Stimulated activated naive CD4-positive, alpha-beta T cell (primary cell): Measurements from ENCODE around the gene ACTL7B.
"Not testable (repeated sequence)": the region's sequence is repeated elsewhere in the genome, so short reads cannot be mapped to it uniquely, and the experiment has no call there.

Experiments used
- DNase-seq, 6 experiments: peaks; one replicate each; lab custom pipeline; 2025; lab: John Stamatoyannopoulos, UW

Gene ACTL7B, protein sequence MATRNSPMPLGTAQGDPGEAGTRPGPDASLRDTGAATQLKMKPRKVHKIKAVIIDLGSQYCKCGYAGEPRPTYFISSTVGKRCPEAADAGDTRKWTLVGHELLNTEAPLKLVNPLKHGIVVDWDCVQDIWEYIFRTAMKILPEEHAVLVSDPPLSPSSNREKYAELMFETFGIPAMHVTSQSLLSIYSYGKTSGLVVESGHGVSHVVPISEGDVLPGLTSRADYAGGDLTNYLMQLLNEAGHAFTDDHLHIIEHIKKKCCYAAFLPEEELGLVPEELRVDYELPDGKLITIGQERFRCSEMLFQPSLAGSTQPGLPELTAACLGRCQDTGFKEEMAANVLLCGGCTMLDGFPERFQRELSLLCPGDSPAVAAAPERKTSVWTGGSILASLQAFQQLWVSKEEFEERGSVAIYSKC

DNA sequence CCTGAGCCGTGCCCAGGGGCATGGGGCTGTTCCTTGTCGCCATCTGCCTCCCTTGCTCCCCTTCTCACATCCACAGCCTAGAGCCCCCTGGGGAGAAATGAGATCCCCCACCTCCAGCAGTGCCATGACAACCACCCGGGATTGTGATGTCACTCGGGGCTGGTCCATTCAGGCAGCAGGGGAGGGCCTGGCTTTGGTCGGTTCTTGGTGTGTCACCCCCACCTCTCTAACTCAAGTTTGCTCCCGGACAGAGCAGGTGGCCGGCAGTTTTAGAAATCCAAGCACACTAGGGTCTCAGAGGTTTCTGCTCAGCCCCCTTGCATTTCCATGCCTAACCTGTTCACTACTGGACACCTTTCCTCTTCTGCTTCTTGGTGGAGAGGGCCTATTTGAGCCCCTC is at the start of gene ACTL7B:
Gene ACTL7B, minus strand, starts transcription at position 99 of the 400 bp plus-strand sequence. Its CDS starts 56 bp downstream, at position 43.
- DNase-seq, result no peak

DNA sequence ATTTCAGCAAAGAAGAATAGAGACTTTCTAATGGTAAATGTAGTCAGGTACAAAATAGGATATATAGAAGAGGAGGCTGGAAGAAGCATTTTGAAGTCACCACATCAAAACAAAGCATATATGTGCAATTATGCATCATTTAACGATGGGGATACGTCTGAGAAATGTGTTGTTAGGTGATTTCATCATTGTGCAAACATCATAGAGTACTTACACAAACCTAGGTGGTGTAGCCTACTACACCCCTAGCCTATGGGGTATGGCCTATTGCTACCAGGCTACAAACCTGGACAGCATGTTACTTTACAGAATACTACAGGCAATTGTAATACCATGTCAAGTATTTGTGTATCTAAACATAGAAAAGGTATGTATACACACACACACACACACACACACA is 49.7 kb upstream of the ACTL7B start:
- no peak for DNase-seq

DNA sequence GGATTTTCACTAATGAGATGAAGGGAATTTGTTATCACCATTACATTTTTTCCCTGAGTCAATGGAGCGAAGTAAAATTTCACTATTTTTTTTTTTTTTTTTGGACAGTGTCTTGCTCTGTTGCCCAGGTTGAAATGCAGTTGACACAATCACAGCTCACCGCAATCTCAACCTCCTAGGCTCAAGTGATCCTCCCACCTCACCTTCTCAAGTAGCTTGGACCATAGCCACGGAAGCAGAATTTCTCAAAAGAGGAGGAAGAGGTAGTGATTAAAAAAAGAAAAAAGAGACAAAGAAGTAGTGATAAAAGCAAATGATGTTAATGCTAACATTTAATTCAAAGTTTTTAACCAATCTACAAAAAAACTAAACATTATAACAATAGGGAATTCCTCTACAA is 48.4 kb upstream of the ACTL7B start:
- DNase-seq, result no peak

DNA sequence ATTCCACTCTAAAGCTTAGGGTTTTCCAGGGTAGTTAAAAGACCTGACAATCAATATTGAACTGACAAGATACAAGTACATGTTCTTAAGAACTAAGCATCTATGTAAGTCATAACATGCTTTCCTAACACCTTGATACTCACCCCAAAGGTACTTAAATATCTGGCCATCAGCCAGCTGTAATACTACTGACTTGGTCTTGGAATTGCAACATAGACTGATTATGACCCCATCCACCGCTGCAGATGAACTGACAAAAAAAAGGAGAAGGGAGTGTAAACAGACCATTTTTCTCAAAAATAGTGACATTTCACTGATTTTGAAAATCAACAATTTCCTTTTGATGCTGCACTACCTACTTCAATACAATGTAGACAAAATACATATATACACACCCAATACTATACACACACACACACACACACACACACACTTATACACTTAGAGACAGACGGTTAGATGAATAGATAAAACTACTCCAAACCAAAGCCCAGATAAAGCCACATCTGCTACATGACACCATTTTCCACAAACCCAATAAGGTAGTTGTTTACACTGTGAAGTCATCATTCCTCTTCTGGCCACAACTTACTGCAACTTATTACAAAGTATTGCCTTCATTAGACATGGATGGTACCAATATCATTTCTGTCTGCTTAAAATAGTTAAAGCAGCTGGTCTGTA is 47.8 kb upstream of the ACTL7B start:
- DNase-seq, result no peak

DNA sequence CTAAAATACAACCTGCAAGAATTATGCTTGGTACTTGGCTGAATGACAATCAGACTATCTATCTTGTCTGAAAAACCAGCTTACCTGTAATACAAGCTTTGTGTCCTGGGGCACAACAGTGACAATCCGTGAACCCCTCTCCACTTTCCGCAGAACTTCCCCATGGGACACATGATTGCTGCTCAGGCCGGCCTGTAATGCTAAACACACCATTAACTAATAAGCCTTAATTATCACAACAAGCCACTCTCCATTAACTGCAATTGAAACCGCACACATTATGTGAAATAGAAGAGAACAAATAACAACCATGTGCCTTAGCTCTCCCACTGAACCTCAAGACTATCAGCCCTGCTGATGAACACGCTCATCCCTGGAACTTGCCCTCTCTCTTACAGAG is 44.4 kb upstream of the ACTL7B start:
- DNase-seq, result no peak

DNA sequence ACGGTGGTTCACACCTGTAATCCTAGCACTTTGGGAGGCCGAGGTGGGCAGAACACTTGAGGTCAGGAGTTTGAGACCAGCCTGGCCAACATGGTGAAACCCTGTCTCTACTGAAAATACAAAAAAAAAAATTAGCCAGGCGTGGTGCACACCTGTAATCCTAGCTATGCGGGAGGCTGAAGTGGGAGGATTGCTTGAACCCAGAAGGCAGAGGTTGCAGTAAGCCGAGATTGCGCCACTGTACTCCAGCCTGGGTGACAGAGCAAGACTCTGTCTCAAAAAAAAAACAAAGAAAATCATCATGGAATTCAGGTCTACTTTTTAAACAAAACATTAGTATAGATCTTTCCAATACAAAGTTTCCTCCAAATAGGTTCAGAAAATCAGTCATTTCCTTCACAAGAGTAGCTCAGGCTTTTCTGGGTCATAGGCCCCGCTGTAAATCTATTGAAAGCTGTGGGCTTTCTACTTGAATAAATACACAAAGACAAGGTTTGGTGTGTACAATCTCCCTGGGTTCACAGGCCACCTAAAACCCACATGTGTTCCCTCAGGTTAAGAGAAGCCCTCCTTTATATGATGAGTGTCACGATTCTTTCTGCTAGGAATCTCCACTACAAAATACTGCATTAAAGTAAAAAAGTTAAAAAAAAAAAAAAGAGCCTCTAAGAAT is 43.4 kb upstream of the ACTL7B start:
- not testable (repeated sequence) for DNase-seq

DNA sequence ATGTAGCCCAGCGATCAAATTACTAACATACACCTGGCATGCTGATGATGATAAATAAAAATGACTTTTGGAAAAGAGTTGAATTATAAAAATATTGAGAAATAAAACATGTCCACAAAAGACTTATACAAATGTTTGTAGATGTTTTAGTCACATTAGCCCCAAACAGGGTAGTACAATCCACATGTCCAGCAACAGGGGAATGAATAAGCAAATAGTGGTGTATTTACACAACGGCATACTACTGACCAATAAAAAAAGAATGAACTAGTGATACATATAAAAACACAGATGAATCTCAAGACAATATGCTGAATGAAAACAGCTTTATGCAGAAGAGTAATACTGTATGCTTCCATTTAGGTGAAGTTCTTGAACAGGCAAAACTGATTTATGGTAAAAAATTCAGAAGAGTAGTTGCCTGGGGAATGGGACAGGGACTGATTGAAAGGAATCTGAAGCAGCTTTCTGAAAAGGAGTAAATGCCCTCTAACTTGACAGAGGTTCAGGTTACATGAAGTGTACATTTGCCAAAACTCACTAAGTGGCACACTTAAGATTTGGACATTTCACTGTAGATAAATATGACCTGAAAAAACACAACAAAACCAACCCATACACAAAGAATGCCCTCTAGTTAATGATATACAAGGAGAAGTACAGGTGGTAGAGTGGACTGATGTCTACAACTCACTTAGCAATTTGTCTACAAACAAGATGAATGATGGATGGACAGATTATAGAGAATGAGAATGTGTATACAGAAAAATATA is 41.7 kb upstream of the ACTL7B start:
- no peak for DNase-seq

DNA sequence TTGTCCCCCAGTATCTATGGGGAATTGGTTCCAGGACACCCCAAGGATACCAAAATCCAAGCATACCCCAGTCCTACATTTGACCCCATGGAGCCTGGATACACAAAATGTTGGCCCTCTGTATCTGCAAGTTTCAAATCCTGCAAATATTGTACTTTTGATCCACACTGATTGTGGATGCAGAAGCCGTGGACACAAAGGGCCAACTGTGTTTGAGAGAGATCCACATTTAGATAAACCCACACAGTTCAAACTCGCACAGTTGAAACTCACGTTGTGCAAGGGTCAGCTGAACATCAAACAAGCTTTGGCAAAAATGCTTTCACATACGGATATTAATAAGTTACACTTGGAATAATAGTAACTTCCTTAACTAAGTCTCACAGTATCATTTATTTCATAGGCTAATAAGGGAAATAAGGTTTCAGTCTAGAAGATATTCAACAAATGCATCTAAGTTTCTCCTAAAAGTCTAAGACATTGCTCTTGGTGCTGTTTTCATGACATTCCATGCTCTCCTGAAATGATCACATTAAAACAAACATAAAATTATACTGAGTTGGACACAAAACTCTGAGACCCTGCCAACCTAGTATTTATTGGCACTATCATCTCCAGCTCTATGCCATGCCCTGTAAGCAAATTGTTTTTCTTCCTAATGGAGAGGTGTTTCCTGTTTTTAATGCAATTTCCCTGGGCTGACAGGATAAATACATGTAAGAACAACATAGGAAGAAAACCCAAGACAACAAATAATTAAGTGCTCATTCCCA is 38.6 kb upstream of the ACTL7B start:
- DNase-seq, result no peak

DNA sequence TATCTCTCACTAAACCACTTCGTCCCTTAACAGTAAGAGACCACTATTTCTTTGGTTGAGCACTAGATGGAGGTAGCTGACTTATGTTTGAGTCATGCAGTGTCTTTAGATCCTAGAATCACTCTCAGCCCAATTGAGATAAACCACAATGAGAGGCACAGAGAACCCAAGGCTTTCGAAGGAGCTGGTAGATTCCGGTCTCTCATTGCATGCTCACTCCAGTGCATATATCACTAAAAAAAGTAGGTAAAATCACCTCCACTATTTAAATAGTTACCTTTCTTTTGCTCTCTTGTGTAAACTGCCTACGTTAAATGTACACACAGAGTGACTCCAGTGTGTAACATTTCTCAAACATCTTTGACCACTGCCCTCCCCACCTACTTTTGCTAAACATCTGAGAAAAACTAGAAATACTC is 33.9 kb upstream of the ACTL7B start:
- no peak for DNase-seq

DNA sequence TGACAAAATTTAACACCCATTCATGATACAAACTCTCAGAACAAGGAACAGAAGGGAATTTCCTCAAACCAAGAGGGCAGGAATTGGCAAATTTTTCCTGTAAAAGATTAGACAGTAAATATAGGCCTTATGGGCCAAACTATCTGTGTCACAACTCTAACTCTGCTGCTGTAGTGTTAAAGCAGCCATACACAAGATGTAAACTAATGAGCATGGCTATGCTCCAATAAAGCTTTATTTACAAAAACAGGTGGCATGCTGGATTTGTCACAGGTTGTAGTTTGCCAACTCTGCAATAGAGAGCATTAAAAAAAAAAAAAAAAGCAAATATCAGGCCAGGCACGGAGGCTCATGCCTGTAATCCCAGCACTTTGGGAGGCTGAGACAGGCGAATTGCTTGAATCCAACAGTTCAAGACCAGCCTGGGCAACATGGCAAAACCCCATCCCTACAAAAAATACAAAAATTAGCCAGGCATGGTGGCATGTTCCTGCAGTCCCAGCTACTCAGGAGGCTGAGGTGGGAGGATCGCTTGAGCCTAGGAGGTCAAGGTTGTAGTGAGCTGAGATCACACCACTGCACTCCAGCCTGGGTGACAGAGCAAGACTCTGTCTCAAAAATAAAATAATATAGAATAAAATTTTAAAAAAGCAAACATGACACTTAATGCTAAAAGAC is 30.9 kb upstream of the ACTL7B start:
- DNase-seq, result not testable (repeated sequence)

DNA sequence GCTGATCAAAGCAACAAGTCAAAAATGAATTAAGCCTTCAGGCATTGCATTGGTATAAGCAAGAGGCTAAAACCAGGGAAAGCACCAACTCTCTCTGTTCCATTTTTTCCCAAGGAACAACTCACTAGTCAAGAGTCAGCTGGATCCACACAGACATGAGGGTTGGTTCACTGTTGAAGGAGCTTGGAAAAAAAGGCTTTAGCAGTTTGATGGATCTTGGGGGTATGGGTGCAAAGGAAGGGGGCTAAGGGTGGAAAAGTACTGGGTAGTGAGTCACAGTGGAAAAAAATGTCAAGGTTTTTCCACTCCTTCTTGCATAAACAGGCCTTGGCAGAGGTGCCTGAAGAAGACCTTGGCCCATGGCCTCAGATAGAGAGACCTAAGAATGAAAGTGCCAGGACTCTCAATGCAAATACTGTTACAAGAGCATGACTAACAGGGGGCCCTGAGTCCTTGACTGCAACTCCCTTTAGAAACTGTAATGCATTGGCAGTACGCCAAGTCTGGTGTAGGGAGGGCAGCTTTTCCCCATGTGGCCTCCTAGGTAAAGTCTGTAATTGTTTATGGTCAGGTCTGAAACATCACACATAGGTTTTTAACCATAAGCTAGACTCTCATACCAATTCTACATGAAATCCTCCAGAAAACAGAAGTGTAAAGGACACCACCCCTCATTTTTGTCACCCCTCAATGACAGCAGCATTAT is 30.0 kb upstream of the ACTL7B start:
- DNase-seq, result no peak

DNA sequence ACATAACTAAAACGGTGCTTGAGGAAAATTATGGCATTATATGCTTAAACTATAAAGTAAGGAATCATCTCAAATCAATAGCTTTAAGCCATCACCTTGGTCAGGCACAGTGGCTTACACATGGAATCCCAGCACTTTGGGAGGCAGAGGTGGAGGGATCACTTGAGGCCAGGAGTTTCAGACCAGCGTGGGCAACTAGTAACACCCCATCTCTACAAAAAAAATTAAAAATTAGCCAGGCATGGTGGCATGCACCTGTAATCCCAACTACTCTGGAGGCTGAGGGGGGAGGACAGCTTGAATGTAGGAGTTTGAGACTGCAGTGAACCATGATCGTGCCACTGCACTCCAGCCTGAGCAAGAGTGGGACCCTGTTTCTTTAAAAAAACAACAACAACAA is 28.9 kb upstream of the ACTL7B start:
- DNase-seq, result no peak

DNA sequence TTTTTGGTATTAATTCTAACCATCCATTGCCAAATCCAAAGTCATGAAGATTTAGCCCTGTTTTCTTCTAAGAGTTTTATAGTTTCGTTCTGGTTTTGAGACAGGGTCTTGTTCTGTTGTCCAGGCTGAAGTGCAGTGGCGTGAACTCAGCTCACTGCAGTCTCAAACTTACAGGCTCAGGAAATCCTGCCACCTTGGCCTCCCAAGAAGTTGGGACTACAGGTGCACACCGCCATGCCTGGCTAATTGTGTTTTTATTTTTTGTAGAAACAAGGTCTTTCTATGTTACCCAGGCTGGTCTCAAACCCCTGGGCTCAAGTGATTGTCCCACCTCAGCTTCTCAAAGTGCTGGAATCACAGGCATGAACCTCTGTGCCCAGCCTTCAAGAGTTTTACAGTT is 27.3 kb upstream of the ACTL7B start:
- no peak for DNase-seq

DNA sequence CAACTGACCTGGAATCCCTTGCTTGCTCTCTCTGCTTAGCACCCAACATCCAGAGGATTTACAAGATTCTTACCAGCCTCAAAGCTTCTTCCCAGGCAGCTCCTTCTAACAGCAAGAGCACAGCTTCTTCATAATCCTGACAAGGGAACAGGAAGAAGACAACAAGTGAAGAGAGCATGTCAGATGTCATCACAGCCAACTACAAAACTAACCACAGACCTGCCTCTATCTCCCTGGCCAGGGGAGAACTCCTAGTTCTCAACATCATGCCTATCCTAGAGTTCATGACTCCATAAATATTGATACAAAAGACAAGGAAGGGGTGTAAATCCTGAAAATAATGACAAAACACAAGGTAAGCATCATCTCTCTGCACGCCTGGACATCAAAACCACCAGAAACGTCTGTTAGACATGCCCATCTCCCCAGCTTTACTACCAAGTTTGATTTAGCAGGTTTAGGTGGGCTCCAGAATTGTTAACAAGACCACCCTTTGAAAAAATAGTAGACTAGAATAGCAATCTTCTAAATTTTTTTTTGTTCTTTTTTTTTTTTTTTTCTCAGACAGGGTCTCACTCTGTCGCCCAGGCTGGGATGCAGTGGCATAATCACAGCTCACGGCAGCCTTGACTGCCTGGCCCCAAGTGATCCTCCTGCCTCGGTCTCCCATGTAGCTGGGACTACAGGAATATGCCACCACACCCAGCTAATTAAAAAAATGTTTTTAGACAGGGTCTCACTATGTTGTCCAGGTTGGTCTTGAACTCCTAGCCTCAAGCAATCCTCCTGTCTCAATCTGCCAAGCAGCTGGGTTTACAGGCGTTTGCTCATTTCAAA is 26.5 kb upstream of the ACTL7B start:
- DNase-seq, result no peak

DNA sequence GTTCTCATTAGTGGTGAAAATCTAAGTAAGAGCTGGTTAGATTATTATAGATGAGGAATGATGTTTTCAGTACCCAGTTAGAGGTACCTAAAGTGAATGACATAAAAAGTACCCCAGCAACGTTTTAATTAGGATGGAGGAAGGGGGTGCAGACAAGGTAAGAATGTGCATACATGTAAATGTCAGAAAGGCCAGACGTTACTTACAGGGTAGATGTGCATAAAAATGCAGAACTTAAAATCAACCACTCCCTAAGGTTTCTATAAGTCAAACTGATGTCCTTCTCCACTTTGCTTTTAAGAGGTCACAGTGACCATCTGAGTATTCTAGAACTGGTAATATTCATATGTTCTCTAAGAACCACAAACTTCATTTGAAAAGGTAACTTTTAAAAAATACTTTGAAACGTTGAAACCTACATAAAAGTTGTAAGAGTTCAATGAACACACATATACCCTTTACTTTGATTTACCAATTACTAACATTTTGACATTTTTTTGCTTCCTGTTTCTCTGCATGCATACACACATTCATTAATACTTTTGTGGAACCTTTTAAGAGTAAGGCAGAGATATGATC is 25.0 kb upstream of the ACTL7B start:
- DNase-seq, result no peak

DNA sequence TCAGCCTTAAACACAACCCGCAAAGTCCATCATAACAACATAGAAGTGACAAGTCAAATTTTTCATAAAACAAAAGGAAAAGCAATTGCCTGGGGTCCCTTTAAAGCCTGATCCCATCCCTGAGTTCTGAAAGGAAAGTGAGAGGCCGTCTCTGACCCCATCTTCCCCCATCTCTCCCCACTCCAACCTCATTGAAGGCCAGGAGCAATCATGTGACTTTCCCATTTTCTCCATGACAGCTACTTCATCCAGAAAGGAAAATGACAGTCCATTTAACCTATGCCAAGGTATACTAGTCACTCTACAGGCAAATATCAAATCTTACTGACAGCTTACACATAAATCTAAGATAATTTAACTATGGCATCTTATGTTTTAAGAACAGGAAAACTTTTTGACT is 21.7 kb upstream of the ACTL7B start:
- no peak for DNase-seq

DNA sequence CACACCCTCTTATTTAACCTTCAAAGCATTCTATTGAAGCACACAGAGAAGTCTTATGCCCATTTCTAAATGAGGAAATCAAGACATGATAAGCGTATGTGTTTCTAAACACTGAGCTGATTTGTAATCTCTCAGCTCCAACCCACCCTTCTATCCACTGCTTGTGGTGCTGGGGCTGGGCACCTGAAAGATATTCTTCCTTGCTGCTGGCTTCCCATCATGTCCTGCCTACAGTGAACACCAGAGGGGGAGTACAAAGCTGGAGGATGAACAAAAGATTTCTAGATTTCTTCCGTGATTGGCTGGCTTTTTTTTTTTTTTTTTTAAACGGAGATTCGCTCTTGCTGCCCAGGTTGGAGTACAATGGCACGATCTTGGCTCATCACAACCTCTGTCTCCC is 20.6 kb upstream of the ACTL7B start:
- DNase-seq, result no peak

DNA sequence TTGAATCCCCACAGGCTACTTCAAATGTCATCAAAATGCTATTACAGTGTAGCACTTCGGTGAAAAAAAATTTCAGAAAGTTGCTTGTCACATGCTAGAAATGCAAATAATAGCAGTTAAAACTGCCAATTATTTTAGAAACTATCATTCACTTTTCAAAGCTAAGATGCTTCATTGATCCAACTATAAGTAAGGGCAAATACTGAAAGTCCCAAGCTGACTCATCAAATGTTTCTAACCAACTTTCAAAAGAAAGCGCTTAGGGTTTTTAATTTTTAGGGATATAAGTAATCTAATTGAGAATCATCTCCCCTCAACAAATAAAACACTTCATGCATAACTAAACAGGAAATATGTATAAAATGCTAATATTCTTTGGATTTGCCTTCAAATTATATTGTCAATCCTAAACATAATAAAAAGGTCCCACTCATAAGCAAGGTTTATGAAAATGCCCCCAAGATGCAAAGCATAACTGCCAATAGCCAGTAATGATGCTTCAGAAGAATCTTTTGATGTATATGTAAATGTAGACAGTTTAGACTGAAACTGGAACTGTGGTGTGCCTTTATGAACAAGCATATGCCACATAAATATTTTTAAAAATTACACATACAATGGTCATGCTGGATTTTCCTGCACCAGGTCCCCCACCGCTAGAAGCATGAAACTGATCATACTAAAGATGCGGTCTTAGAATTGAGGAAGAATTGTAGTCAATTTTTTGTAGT is 18.4 kb upstream of the ACTL7B start:
- DNase-seq, result no peak
